Erythroblast (primary cell): ENCODE data around the gene KBTBD8.

Source experiments
- GATA1 ChIP-seq: IDR thresholded peaks from 2 replicates; pipeline ENCODE4 v1.6.1; 2011; ENCODE audit warnings: low read depth, mild to moderate bottlenecking, control low read depth, low read length, moderate library complexity
- POLR2A ChIP-seq: IDR thresholded peaks from 2 replicates; pipeline ENCODE4 v1.6.1; 2011; ENCODE audit warnings: mild to moderate bottlenecking, low read length

DNA sequence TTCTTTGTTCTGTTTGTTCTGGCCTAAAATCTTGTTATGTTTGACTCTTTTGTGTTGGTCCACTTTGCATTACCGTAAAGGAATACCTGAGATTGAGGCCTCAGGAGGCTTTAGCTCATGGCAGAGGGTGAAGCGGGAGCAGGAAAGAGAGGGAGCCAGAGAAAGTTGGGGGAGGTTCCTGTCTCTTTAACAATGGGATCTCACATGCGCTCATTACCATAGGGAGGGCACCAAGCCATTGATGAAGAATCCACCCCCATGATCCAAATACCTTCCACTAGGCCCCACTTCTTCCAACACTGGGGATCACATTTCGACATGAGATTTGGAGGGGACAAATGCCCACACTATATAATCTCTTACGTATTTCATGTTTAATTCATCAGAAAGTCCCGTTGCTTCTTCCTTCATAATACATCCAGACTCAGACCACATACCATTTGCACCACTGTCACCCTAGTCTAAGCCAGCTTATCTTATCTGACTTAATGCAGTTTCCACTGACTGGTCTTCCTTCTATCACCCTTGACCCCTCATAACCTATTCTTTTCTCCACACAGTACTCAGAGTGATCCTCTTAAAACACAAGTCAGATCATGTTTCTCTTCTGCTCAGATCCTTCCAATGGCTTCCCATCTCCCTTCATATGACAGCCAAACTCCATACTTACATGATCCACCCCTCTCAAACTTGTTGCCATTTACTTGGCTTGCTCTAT is 13.5 kb downstream of the KBTBD8 start:
- TF ChIP-seq POLR2A (no peak), GATA1 (no peak)
